Activated CD8-positive, alpha-beta T cell treated with anti-CD3 and anti-CD28 coated beads for 36 hours (primary cell): ENCODE results near the gene CCNJL. TPM values are rescaled to one million over a fixed set of nuclear protein-coding genes. Genes with fewer than 3 reads are reported as not detected.

Experiments
- ATAC-seq: fragments of 200-7000 bp; cut with Tn5 transposase; one replicate; pipeline ENCODE4 v1.10.0; 2021; ENCODE audit warnings: mild to moderate bottlenecking, moderate library complexity
- CTCF ChIA-PET: fragments of 350-600 bp; sonication (Branson Sonifier 250); formaldehyde crosslinking; loops from one replicate; lab custom pipeline; 2021; ENCODE audit warnings: antibody characterized with exemption; lab: Charles Lee
- POLR2A ChIA-PET: fragments of 350-600 bp; sonication (Branson Sonifier 250); formaldehyde crosslinking; loops from one replicate; lab custom pipeline; 2021; ENCODE audit warnings: antibody characterized with exemption; lab: Charles Lee
- DNase-seq: peaks from one replicate; pipeline ENCODE4 v3.0.0-alpha.2; 2020
- H3K27ac Mint-ChIP-seq: one replicate; pipeline ENCODE4 v1.8.0; 2021; ENCODE audit warnings: mild to moderate bottlenecking, mixed read lengths
- H3K27me3 Mint-ChIP-seq: one replicate; pipeline ENCODE4 v1.8.0; 2021; ENCODE audit warnings: mixed read lengths
- H3K36me3 Mint-ChIP-seq: one replicate; pipeline ENCODE4 v1.8.0; 2021; ENCODE audit warnings: low read depth, mixed read lengths
- H3K4me1 Mint-ChIP-seq: one replicate; pipeline ENCODE4 v1.8.0; 2021; ENCODE audit warnings: low read depth, mixed read lengths
- H3K4me3 Mint-ChIP-seq: one replicate; pipeline ENCODE4 v1.8.0; 2021; ENCODE audit warnings: mild to moderate bottlenecking, moderate library complexity, mixed read lengths
- H3K9me3 Mint-ChIP-seq: one replicate; pipeline ENCODE4 v1.8.0; 2021; ENCODE audit warnings: mixed read lengths
- CTCF ChIP-seq: fragments of 200-600 bp; IDR thresholded peaks from one replicate; pipeline ENCODE4 v1.8.0; 2022; ENCODE audit warnings: antibody characterized with exemption, mild to moderate bottlenecking
- intact Hi-C: fragments of 100-400 bp; cut with micrococcal nuclease; formaldehyde crosslinking; loops from one replicate; pipeline ENCODE4 v1.10.0; 2022
- total RNA-seq, 2 experiments: library from RNA; stranded (reverse); gene quantifications; one replicate each; pipeline ENCODE4 v1.2.3, GENCODE V29; 2021

Gene CCNJL
- total RNA-seq, 2 experiments from 2014 or later = not detected

- ATAC-seq (no peak), DNase-seq (no peak)
- ChIA-PET CTCF (interaction anchor here (1.6 kb wide), 1 partner anchor 15 kb away, joined by 3 read pairs; no protein-coding TSS in a partner anchor), POLR2A (no interaction called here)
- H3K27ac Mint-ChIP-seq = no peak overlapping the region
- no peaks in the 10 kb centered on the region for H3K9me3 Mint-ChIP-seq
- intact Hi-C loops = no loop called here
- peaks cover 7% of the 10 kb centered on the region for H3K4me1 Mint-ChIP-seq
- H3K4me3 Mint-ChIP-seq = no peak overlapping the region
- no peaks in the 10 kb centered on the region for H3K36me3 Mint-ChIP-seq
- no peaks in the 10 kb centered on the region for H3K27me3 Mint-ChIP-seq
- TF ChIP-seq CTCF = no peak
Measured at GRCh38 chr5:160268121-160268520, 44.2 kb downstream of the CCNJL start.

DNA sequence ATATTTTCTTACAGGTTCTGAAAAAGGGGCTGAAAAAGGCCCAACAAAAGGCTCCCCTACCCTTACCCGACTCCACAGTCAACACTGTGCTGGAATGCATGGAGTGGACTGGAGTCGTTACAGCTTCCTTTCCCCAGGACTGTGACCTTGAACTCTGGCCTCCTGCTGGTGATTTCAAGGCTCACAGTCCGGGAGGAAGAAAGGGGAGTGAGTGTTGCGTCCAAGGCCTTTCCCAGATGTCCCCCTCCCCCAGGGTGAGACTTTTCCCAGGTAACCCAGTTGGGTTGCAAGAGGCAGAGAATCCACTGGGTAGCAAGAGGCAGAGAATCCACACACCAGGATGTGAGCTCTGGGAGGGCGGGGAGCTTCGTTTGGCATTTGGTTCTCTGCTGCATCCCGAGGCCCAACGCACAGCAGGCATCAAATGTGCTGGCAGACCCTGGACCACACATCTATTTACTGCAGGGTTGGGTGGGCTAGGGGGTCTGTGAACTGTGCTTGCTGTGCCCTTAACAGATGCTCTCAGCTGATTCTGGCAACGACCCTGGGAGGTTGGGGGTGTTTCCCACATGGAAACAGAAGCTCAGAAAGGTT is 45.5 kb downstream of the CCNJL start:
- no peak for TF ChIP-seq CTCF
- no peaks in the 10 kb centered on the region for H3K36me3 Mint-ChIP-seq
- no peaks in the 10 kb centered on the region for H3K9me3 Mint-ChIP-seq
- DNase-seq (no peak), ATAC-seq (no peak)
- H3K27ac Mint-ChIP-seq = no peak overlapping the region
- H3K27me3 Mint-ChIP-seq = no peaks in the 10 kb centered on the region
- intact Hi-C loops = no loop called here
- no peak overlapping the region for H3K4me3 Mint-ChIP-seq
- POLR2A ChIA-PET = no interaction called here
- peaks cover 7% of the 10 kb centered on the region for H3K4me1 Mint-ChIP-seq
- CTCF ChIA-PET = interaction anchor here (0.7 to 1.6 kb wide), 3 partner anchors 11 to 16 kb away, joined by 3 read pairs; no protein-coding TSS in a partner anchor

DNA sequence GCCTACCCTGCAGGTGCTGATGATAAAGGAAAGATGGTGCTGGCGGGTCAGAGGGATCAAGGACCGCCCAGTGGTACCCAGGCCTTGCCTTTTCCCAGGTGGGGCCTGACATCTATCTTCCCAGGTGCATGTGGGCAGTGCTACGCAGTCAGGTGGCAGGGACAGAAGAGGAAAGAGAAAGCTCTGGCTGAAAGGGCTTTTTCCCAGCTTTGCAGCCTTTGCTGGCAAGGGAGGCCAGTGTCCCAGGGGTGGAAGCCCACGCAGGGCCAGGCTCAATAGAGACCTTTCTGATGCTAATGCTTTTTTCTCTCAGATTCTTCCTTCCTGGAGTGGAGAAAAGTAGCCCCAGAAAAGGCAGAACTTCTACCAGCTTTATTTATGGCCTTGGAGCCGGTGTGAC is 46.3 kb downstream of the CCNJL start:
- POLR2A ChIA-PET = no interaction called here
- DNase-seq (no peak), ATAC-seq (no peak)
- no peaks in the 10 kb centered on the region for H3K36me3 Mint-ChIP-seq
- peaks cover 2% of the 10 kb centered on the region for H3K4me1 Mint-ChIP-seq
- H3K9me3 Mint-ChIP-seq = no peaks in the 10 kb centered on the region
- no peak for TF ChIP-seq CTCF
- no peaks in the 10 kb centered on the region for H3K27me3 Mint-ChIP-seq
- no peak overlapping the region for H3K27ac Mint-ChIP-seq
- no peak overlapping the region for H3K4me3 Mint-ChIP-seq
- CTCF ChIA-PET = interaction anchor here (1.4 kb wide), 1 partner anchor 16 kb away, joined by 3 read pairs; no protein-coding TSS in a partner anchor
- intact Hi-C loops = no loop called here

GRCh38 chr5:160263326-160263855 is 49.0 kb downstream of the CCNJL start:
- Mint-ChIP-seq H3K27ac (no peak overlapping the region), H3K9me3 (no peaks in the 10 kb centered on the region), H3K27me3 (no peaks in the 10 kb centered on the region), H3K4me1 (no peaks in the 10 kb centered on the region), H3K36me3 (no peaks in the 10 kb centered on the region), H3K4me3 (no peak overlapping the region)
- intact Hi-C loops = no loop called here
- POLR2A ChIA-PET = interaction anchor here (0.6 kb wide), 1 partner anchor 174 kb away, joined by 4 read pairs; no protein-coding TSS in a partner anchor
- no peak for TF ChIP-seq CTCF
- ATAC-seq = no peak
- CTCF ChIA-PET = no interaction called here
- DNase-seq = no peak
